ENCODE measurements around the gene TMEM45B. TPM values are rescaled to one million over a fixed set of nuclear protein-coding genes. Genes with fewer than 3 reads are reported as not detected.
"Not testable (repeated sequence)": the region's sequence is repeated elsewhere in the genome, so short reads cannot be mapped to it uniquely, and the experiment has no call there.

The TMEM45B gene
- 0.41 TPM for total RNA-seq

DNA sequence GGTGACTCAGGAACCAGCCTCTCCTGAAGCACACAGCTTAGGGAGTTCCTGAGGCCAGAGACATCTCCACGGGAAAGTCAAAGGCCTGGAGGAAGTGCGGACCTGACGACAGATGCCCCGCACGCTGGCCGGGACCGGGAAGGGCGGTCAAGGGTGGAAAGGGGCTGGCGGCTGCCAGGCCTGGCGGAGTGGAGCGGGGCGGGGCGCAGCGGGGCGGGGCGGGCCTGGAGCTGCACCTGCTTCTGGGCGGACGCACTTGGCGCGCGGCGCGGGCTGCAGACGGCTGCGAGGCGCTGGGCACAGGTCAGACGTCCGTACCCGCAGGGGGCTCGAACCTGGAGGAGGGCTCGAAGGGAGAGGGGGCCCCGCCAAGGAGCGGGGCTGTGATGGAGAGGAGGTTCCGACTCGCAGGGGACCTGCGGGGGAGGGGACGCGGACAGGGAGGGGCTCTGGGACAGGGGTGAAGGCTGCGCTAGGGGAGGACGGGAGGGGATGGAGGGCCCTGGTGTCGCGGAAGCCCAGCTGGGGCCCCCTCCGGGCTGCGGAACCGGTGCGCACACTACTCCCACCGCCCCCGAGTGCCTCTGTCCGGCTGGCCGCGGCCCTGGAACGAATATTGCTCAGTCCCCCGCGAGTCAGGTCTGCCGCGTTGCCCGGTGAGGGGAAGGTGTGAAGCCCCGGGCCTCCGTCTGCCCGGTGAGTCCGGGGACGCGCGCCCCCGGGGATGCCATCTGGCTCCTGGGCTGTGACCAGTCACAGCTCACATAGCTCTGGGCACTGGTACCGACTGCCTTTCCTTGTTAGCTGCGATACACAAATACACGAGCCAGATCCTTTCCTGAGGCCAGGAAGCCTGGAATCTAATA lies at the start of gene TMEM45B:
TSS of gene TMEM45B (plus strand) at position 253 of the 866 bp plus-strand sequence. CDS start 36,635 bp downstream, outside the sequence.
- FAIRE-seq (no peak), DNase-seq (ENCODE audit: low spot score in 2 of 2) (no peak)

DNA sequence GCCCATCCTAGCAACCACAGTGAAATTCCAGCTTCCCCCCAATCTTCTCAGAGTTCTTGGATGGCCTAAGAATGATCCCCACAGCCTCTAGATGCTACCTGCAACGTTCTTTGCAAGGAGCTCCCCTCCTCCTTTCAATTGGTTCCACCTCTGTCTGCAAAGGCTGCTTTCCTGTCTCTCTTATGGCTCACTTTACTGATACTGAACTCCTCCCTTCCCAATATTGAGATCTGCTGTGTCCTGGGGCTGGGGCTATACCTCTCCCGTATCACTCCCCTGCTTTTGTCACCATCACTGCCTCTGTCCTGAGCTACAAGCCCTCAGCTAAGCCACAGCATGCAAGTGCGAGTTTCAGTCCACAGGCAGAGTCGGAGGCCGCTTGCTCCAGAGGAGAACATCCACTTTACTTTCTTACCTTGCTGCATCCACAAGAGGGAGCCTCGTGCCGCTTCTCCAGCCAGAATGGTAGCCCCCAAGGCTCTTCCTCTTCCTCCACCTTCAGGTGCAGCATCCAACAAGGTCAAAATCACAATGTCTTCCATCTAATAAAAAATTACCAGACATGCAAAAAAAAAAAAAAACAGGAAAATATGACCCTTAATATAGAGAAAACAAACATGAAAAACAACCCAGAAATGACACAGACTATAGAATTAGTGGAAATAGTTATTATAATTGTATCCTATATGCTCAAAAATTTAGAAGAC lies 48.6 kb upstream of the TMEM45B start:
- FAIRE-seq: no peak
- no peak for DNase-seq (ENCODE audit: low spot score in 2 of 2)

DNA sequence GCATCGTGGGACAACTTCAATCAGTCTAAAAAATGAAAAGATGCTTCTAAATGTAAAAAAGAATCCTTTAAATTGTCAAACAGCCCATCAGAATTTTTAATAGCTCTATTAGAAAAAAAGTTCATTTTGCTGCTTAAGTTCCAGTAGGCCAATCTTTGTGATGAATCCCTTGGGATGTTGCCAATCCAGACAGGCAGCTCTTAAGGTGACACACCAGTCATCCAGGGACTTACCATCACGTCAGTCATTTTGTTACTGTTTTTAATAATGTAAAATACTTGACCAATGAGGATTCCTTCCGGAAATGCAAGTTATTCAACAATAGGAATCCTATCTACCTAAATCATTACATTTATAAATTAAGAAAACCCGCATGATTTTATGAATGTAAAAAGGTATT lies 47.8 kb upstream of the TMEM45B start:
- DNase-seq (ENCODE audit: low spot score in 2 of 2) (no peak), FAIRE-seq (no peak)

DNA sequence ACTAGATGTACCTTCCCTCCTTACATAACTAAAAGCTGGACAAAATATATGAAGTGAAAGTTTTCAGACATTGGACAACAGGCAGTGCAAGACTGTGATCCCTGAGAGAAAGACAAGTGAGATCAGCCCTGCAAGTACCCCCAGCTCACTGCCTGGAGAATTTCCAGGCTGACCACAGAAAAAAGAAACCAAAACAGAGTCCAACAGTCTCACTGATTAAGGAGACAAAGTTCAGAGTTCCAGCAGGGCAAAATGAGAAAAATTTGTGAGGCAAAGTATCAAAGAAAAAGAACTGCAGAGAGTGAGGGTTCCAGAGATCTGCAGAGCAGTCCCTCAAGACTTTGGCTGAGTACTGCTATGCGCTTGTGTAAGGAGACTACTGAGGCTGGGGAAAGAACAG lies 47.3 kb upstream of the TMEM45B start:
- no peak for FAIRE-seq
- no peak for DNase-seq (ENCODE audit: low spot score in 2 of 2)

DNA sequence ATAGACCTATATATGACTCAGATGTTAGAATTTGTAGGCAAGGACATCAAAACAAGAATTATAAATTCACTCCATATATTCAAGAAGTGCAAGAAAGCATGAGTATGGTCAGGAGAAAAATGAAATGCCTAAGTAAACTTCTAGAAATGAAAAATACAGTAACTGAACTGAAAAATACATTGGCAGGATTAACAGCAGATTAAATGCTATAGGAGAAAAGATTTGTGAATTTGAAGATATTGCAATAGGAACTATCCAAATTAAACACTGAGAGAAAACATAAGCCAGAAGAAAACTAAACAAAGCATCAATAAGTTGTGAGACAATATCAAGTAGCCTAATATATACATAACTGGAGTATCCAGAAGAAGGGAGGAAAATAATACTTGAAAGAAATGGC lies 46.6 kb upstream of the TMEM45B start:
- DNase-seq (ENCODE audit: low spot score in 2 of 2) (no peak), FAIRE-seq (no peak)

DNA sequence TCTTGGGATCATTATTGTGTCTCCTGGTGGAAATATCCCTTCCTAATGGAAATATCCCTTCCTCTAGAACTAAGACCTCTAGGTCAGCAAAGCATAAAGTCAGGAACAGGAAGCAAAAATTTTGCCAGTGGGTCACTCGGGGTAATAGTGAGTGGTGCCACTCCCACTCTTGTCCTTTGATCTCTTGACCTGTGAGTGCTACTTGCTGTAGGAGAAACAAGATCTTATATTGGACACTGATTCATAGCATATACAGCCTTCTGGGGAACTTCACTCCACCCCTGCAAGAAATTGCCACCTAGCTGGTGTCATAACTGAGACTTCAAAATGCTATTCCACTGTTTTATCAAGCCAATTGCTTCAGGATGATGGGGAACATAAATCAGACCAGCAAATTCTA lies 44.7 kb upstream of the TMEM45B start:
- no peak for FAIRE-seq
- DNase-seq (ENCODE audit: low spot score in 2 of 2): no peak

DNA sequence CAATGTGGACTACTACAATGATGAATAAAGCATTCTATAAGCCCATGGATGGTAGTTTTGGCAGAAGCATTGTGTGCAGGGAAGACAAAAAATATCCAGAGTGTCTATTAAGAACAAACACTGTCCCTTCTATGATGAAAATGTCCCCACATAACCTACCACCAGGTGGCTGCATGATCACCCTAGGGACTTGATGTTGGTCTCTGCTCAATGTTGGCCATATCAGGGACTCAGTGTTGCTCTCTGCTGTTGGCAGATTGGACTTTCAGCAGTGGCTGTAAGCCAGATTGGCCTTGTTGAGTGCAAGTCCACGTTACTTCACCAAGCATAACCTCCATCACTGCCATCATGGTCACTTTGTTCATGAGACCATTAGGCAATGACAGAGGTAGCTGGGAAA lies 44.2 kb upstream of the TMEM45B start:
- FAIRE-seq; DNase-seq (ENCODE audit: low spot score in 2 of 2): not testable (repeated sequence)

DNA sequence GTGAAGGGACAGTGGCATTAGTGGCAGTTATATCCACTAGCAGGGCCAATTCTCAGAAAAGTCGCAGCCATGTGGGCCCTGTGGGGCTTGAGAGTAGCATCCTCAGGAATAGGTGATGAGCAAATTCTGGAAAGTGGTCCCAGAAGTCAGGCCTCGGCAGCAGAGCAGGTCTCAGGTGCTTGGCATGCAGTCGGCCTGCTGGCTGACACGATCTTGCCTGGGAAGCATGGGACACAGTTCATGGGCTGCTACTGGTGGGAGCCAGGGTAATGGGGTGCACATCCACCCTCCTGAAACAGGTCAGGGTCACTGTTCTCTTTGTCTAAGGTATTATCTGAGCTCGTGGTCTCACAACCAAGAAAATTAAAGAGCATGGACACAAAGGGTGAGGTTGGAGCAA lies 36.8 kb upstream of the TMEM45B start:
- DNase-seq (ENCODE audit: low spot score in 2 of 2): no peak
- FAIRE-seq: no peak

DNA sequence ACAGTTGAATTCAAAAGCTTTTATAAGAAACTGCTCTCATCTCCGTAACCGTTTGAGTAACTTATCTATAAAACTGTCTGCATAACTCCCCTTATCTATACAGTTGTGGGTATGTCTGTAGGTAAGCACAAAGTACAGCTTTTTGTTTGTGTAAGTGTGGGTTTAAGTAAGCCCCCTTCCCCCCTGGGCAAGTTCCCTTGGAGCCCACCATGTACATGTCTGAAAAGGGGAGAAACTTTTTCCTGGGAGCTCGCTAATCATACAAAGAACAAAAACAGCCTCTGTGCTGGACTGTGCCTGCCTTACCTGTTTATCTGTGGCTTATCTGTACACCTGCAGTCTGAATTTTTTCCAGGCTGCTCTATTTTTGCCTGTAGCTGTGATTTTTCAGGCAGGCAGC lies 36.3 kb upstream of the TMEM45B start:
- FAIRE-seq: no peak
- DNase-seq (ENCODE audit: low spot score in 2 of 2): no peak

DNA sequence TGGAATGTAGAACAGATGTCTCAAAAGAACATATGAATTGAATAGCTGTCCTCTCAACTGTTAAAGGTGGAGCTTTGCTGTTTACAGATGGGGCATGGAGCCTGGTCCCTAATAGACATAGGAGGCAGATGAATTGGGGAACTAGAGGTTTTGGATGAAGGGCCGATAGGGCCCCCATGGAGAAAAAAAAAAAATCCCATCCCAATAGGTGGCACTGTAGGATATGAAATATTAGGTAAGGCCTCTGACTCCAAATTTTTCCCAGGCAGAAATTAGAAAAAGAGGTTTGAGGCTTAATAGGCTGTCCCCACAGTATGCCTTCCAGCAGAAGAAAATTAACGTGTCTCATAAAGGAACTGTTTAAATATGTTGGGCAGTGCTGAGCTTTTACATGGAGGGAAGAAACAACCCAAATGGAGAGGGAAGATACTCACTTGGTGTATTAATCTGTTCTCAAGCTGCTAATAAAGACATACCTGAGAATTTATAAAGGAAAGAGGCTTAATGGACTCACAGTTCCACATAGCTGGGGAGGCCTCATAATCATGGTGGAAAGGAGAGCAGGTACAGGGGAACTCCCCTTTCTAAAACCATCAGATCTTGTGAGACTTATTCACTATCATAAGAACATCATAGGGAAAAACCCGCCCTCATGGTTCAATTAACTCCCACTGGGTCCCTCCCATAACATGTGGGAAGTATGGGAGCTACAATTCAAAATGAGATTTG lies 30.1 kb upstream of the TMEM45B start:
- DNase-seq (ENCODE audit: low spot score in 2 of 2): no peak
- no peak for FAIRE-seq

DNA sequence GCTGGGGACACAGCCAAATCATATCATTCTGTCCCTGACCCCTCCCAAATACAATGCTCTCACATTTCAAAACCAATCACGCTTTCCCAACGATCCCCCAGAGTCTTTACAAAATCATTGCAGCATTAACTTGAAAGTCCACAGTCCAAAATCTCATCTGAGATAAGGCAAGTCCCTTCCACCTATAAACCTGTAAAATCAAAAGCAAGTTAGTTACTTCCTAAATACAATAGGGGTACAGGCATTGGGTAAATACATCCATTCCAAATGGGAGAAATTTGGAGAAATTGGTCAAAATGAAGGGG lies 29.6 kb upstream of the TMEM45B start:
- not testable (repeated sequence) for FAIRE-seq; DNase-seq (ENCODE audit: low spot score in 2 of 2)

DNA sequence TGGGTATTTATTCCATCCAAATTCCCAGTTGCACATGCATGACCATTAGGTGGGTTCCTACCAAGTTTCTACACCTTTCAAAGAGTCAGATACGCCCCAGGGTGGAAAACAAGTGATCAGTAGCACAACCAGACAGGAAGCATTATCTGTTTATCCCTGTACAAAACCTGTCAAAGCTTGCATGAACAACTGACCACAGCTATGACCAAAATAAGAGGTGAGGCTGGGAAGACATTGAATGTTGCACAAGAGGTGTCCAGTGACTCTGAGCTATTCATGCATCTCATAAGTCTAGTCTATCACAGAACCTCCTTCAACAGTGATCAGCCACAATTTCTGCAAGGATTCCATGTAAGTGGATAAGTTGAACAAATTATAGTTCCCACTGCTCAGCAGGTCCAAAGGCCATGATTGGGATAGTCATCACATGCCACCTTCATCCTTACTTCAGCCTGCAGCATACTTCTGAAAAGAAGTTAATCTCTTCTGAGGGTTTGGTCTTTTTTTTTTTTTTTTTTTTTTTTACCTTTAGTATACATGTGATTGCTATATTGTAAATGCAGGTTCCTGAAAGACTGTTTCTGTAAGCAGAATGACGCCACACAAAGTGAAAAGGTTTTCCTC lies 28.0 kb upstream of the TMEM45B start:
- FAIRE-seq (no peak), DNase-seq (ENCODE audit: low spot score in 2 of 2) (no peak)

DNA sequence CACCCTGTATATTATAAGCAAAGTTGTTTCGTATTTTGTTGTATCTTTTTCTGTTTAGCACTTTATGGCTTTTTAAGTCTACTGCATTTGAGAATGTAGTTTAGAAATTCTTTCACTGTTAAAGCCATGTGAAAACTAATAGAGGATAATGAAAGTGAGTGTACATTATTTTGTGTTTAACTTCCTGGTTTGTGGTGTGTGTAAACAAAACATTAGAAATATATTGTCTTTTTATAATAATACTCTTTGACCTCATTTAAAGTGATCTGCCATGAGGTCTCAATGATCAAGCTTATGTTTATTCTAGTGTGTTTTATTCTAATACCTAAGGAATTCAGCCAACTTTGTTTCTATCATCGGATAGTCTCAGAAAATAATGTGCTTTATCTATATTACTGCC lies 27.4 kb upstream of the TMEM45B start:
- FAIRE-seq (no peak), DNase-seq (ENCODE audit: low spot score in 2 of 2) (no peak)

DNA sequence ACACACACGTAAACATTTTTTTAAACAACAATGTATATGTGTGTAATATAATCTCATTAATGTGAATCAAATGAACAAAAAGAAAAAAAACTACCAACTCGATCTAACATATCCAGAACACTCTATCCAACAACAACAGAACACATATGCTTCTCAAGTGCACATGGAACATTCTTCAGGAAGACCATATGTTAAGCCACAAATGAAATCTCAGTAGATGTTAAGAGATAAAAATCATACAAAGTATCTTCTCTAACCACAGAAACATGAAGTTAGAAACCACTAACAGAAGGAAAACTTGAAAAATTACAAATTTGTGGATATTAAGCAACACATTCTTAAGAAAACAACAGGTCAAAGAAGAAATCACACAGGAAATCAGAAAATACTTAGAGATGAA lies 25.5 kb upstream of the TMEM45B start:
- FAIRE-seq (no peak), DNase-seq (ENCODE audit: low spot score in 2 of 2) (no peak)

DNA sequence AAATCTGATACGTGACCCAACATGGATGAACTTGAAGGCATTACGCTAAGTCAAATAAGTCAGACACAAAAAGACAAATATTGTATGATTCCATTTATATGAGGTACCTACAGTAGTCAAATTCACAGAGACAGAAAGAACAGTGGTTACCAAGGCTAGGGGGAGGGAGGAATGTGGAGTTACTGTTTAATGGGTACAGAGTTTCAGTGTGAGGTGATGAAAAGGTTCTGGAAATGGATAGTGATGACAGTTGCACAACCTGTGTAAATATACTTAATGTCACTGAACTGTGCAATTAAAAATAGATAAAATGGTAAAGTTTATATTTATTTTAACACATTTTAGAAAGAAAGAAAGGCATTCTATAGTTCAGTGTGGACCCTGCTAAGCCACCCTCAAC lies 24.1 kb upstream of the TMEM45B start:
- FAIRE-seq: no peak

DNA sequence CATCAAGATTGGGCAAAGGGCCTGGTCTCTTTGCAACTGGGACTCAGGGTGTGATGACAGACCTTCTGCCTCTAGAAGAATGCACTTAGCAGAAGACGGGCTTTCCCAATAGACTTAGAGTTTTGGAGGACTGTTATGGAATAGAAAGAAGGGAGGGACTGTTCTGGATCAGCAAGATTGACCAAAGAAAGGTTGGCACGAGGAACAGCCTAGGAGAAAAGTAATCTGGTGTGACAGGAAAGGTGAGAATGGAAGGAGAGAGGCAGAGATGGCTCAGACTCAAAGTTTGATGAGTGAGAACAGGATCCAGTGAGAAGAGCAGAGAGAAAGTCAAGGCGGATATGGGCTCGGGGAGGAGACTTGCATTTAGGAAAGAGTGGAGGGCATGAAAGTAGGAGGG lies 23.0 kb upstream of the TMEM45B start:
- FAIRE-seq: no peak

More for the DNA sequence above, 24.1 kb upstream of the TMEM45B start:
- DNase-seq (ENCODE audit: low spot score in 2 of 2): no peak

DNA sequence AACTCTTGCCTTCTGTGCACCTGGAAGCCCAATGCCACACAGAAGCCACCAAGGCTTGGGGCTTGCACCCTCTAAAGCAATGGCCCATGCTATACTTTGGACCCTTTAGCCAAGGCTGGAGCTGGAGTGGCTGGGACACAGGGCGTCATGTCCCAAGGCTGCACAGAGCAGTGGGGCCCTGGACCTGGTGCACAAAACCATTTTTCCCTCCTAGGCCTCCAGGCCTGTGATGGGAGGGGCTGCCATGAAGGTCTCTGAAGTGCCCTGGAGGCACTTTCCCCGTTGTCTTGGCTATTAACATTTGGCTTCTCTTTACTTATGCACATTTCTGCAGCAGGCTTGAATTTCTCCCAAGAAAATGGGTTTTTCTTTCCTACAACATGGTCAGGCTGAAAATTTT lies 20.6 kb upstream of the TMEM45B start:
- FAIRE-seq (no peak), DNase-seq (ENCODE audit: low spot score in 2 of 2) (no peak)

More for the DNA sequence above, 23.0 kb upstream of the TMEM45B start:
- DNase-seq (ENCODE audit: low spot score in 2 of 2): no peak

DNA sequence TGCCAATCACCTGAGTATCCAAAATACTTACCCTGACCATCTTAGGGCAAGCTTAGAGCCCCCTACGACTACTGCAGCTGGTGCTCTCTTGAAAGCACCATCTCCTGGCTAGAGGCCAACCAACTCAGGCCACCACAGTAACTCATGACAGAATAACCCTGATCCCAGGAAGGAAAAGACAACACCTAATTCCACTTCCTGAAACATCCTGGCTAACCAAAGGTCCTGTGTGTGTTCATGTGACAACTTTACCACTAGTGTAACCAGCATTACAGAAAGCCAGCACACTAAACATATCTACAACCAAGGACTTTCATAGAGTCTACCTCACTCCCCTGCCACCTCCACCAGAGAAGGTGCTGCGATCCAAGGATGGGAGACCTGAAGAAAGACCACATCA lies 17.4 kb upstream of the TMEM45B start:
- FAIRE-seq (no peak), DNase-seq (ENCODE audit: low spot score in 2 of 2) (no peak)

DNA sequence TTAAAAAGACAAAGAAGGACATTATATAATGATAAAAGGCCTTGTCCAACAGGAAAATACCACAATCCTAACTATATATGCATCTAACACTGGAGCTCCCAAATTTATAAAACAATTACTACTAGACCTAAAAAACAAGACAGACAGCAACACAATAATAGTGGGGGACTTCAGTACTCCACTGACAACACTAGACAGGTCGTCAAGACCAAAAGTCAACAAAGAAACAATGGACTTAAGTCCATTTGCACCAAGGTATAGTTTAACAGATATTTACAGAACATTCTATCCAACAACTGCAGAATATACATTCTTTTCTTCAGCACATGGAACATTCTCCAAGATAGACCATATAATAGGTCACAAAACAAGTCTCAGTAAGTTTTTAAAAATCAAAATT lies 15.5 kb upstream of the TMEM45B start:
- not testable (repeated sequence) for FAIRE-seq

DNA sequence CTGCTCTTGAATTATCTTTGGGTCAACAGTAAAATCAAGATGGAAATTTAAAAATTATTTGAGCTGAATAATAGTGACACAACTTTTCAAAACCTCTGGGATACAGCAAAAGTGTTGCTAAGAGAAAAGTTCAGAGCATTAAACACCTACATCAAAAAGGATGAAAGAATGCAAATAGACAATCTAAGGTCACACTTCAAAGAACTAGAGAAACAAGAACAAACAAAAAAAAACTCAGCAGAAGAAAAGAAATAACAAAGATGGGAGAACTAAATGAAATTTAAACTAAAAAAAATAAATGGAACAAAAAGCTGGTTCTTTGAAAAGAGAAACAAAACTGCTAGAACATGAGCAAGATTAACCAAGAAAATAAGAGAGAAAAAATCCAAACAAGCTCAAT lies 15.0 kb upstream of the TMEM45B start:
- DNase-seq (ENCODE audit: low spot score in 2 of 2) (no peak), FAIRE-seq (peak; percentile 24)

More for the DNA sequence above, 15.5 kb upstream of the TMEM45B start:
- DNase-seq (ENCODE audit: low spot score in 2 of 2): not testable (repeated sequence)

DNA sequence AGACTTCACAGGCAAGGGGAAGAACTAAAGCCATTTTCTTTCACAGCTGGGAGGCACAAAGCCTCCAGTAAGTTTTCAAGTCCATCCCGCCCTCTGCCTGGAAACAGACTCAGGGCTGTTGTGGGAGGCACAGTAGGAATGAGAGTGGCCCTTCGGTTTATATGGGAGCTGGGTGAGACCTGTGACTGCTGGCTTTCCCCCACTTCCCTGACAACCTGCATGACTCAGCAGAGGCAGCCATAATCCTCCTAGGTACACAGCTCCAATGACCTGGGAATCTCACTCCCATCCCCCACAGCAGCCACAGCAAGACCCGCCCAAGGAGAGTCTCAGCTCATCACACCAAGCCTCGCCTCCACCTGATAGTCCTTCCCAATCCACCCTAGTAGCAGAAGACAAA lies 12.1 kb upstream of the TMEM45B start:
- FAIRE-seq: no peak
- no peak for DNase-seq (ENCODE audit: low spot score in 2 of 2)
